Activated CD8-positive, alpha-beta memory T cell treated with anti-CD3 and anti-CD28 coated beads, Interleukin-2, amount 50 U/mL, for 24 hours (primary cell): ENCODE results near the gene GTPBP3.
A peak's percentile ranks its signal among the peaks of the same experiment; 100 is the strongest.
"Not testable (repeated sequence)": the region's sequence is repeated elsewhere in the genome, so short reads cannot be mapped to it uniquely, and the experiment has no call there.

Experiments
- DNase-seq: peaks from one replicate; pipeline ENCODE4 v3.0.0-alpha.2; 2020; ENCODE audit errors: extremely low read depth

GTPBP3 gene

DNA sequence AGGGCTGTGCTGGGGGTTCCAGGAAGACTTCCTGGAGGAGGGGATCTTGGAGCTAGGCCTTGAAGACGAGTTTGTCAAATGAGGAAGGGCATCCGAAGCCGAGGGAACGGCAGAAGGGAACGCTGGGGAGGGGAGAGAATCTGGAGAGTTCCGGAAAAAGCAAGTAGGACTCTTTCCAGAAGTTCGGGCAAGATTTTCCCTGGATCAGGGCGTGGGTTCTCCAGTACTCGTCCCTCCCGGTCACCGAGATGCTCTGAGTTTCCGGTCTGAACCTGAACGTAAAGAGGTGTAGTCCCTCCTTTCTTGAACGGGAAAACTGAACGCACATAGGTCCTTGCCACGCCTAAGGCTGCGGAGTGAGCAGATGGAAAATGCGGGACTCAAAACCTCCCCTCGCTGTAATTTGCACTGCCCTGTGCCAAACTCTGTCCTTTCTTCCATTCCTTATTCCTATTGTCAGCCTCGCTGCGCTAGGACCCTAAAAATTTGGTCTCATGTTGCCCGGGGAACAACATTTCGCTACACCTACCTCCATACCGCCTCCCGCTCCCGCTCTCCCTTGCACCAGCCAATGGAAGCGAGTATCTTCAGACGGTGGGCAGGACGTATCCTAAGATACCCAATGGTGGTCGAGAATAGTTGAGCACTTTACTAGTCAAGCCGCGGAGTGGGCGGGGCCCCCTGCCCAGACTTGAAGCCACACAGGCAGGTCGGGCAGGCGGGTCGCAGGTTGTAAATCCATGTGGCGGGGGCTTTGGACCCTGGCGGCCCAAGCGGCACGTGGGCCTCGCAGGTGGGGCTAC is at the start of gene GTPBP3:
Gene GTPBP3, plus strand, starts transcription at position 682 of the 803 bp plus-strand sequence. Its CDS starts 59 bp downstream, at position 741.
- peak; percentile 95 for DNase-seq

- no peak for DNase-seq
Measured at GRCh38 chr19:17289489-17289888, 47.9 kb upstream of the GTPBP3 start.

- peak; percentile 45 for DNase-seq
Measured at GRCh38 chr19:17292301-17293074, 44.9 kb upstream of the GTPBP3 start.

- no peak for DNase-seq
Measured at GRCh38 chr19:17293605-17294004, 43.7 kb upstream of the GTPBP3 start.

- no peak for DNase-seq
Measured at GRCh38 chr19:17294051-17294891, 43.1 kb upstream of the GTPBP3 start.

DNA sequence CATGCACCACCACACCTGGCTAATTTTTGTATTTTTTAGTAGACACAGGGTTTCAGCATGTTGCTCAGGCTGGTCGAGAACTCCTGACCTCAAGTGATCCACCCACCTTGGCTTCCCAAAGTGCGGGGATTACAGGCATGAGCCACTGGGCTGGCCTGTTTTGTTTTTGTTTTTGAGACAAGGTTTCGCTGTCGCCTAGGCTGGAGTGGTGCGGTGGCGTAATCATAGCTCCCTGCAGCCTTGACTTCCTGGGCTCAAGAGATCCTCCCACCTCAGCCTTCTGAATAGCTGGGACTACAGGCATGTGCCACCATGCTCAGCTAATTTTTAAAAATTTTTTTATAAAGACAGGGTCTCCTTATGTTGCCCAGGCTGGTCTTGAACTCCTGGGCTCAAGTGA is 41.8 kb upstream of the GTPBP3 start:
- DNase-seq, result not testable (repeated sequence)

DNA sequence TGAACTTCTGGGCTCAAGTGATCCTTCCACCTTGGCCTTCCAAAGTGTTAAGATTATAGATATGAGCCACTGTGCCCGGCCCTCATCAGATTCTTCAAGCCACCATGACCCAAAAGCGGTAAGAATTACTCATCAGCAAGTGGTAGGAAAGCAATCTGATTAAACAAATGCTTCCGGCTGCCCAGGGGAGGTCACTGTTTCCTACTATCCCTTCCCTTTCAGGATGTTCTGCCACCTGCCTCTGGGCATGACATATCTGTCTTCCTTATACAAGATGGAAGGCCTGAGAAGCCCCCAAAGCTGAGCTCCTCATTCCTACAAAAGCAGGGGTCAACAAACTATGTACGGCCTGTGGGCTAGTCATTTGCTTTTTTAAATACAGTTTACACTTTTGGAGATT is 41.1 kb upstream of the GTPBP3 start:
- no peak for DNase-seq

- DNase-seq, result no peak
Measured at GRCh38 chr19:17296976-17297375, 40.4 kb upstream of the GTPBP3 start.

GRCh38 chr19:17300992-17301619 is 36.2 kb upstream of the GTPBP3 start:
- DNase-seq, result no peak

GRCh38 chr19:17302391-17303166 is 34.8 kb upstream of the GTPBP3 start:
- no peak for DNase-seq

DNA sequence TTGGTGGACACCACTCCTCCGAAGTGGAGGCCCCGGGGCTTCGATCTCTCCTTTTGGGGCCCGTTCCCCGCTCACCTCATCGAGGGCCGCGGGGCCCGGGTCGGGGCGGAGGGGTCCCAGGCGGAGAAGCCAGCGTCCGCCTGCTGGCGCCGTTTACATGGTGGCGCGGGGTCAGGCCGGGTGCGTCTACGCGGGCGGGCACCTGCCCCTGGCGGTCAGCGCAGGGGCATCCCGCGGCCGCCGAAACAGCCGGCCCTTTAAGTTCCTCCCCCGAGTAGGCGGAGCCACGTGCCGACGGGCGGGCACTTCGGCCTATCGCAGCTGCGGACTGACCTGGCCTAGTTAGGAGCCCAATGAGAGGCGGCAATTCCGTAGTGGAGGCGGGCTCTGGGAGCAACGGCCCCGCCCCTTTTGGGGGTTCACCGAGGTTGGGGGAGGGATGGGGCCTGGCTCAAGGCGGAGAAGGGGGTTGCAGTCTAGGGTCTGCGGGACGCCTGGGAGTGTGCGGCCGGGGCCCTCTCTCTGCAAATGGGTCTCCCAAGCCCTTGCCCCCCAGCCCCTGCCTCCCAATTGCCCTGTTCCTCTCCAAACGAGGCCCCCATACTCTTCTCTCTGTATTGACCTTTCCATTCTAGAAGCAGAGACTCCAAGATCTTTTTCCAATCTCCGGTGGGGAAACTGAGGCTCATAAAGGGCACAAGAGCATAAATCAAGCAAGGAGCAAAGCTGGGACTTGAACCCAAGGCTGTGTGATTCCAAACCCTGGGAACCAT is 34.0 kb upstream of the GTPBP3 start, which contains the start of gene ABHD8:
Gene ABHD8, minus strand, starts transcription at position 259 of the 773 bp plus-strand sequence. CDS start 1,809 bp downstream, outside the sequence.
- peak; percentile 82 for DNase-seq

- DNase-seq, result no peak
Measured at GRCh38 chr19:17303940-17304267, 33.4 kb upstream of the GTPBP3 start.

GRCh38 chr19:17304386-17305215 is 32.8 kb upstream of the GTPBP3 start:
- DNase-seq, result no peak

DNA sequence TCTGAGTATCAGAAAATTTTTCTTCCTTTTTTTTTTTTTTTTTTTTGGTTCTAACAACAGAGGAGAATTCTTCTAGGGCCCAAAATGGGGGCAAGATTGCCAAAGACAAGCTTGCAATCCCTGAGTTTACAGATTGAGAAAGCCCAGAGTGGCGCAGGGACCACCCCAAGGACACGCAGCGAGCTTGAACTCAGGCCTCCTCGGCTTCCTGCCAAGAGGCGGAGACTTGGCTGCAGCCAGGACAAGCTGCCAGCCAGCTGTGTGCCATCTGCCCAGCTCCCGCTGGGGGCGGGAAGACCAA is 32.2 kb upstream of the GTPBP3 start:
- DNase-seq, result no peak

GRCh38 chr19:17305517-17306284 is 31.7 kb upstream of the GTPBP3 start, which contains the start of gene MRPL34:
Gene MRPL34 (plus strand): TSS chr19:17305872. CDS start chr19:17305893, 21 bp downstream.
- DNase-seq, result peak; percentile 91

DNA sequence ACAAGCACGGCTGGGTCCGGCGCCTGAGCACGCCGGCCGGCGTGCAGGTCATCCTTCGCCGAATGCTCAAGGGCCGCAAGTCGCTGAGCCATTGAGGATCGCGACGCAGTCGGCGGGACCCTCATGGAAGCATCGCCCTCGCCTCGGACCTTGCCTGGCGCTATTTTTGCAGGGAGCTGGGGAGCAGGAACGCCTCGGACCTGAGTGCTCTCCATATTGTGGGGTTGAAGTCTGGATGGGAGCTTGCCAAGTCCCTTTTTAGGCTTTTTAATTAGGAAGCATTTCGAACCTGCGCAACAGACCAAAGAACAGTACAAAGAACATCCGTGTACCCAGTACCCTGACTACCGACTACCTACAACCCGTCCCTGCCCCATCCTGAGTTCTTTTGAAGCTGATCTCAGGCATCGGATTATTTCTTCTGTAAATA is 31.1 kb upstream of the GTPBP3 start:
- no peak for DNase-seq

GRCh38 chr19:17307876-17308377 is 29.4 kb upstream of the GTPBP3 start:
- DNase-seq, result no peak
